Measurements from ENCODE around the gene PMEPA1.

- TF ChIP-seq CTCF (IDR thresholded peaks at IDR 0.05) (no peak), POLR2AphosphoS5 (IDR thresholded peaks at IDR 0.05; ENCODE audit: low read depth, low read length) (no peak), TCF7L2 (IDR thresholded peaks at IDR 0.05; ENCODE audit: low read depth, low read length) (no peak), SIN3A (IDR thresholded peaks at IDR 0.05; ENCODE audit: borderline replicate concordance, insufficient read depth, low read depth, low read length) (no peak)
These were observed 108.1 kb downstream of the PMEPA1 start for GRCh38 chr20:57601737-57602136.
